ENCODE data around the gene EZH2.

EZH2 gene

GRCh38 chr7:148884049-148884298 is at the start of gene EZH2:
Gene EZH2 (minus strand): TSS chr7:148884291. CDS start chr7:148847298, 36,993 bp downstream.
- FAIRE-seq: no peak

- FAIRE-seq: no peak
Measured at GRCh38 chr7:148931470-148931869, 47.4 kb upstream of the EZH2 start.

GRCh38 chr7:148930335-148930734 is 46.2 kb upstream of the EZH2 start:
- FAIRE-seq: no peak

GRCh38 chr7:148929176-148929575 is 45.1 kb upstream of the EZH2 start:
- no peak for FAIRE-seq

GRCh38 chr7:148927123-148928045 is 43.3 kb upstream of the EZH2 start:
- FAIRE-seq: no peak

- no peak for FAIRE-seq
Measured at GRCh38 chr7:148925836-148926235, 41.7 kb upstream of the EZH2 start.

- FAIRE-seq: no peak
Measured at GRCh38 chr7:148924011-148924410, 39.9 kb upstream of the EZH2 start.

GRCh38 chr7:148921806-148922205 is 37.7 kb upstream of the EZH2 start:
- FAIRE-seq: no peak

- no peak for FAIRE-seq
Measured at GRCh38 chr7:148921189-148921588, 37.1 kb upstream of the EZH2 start.

GRCh38 chr7:148919859-148920258 is 35.8 kb upstream of the EZH2 start:
- no peak for FAIRE-seq

- no peak for FAIRE-seq
Measured at GRCh38 chr7:148918058-148918596, 34.0 kb upstream of the EZH2 start.

- no peak for FAIRE-seq
Measured at GRCh38 chr7:148916186-148916585, 32.1 kb upstream of the EZH2 start.

GRCh38 chr7:148915211-148915610 is 31.1 kb upstream of the EZH2 start:
- FAIRE-seq: no peak

- no peak for FAIRE-seq
Measured at GRCh38 chr7:148914208-148914777, 30.2 kb upstream of the EZH2 start.

- FAIRE-seq: no peak
Measured at GRCh38 chr7:148912758-148913541, 28.9 kb upstream of the EZH2 start.

GRCh38 chr7:148912151-148912550 is 28.1 kb upstream of the EZH2 start:
- FAIRE-seq: no peak

GRCh38 chr7:148911626-148912025 is 27.5 kb upstream of the EZH2 start:
- FAIRE-seq: no peak

GRCh38 chr7:148909568-148909967 is 25.5 kb upstream of the EZH2 start:
- no peak for FAIRE-seq

GRCh38 chr7:148906707-148907498 is 22.8 kb upstream of the EZH2 start:
- FAIRE-seq: no peak

- FAIRE-seq: no peak
Measured at GRCh38 chr7:148905093-148905666, 21.1 kb upstream of the EZH2 start.

GRCh38 chr7:148903504-148903903 is 19.4 kb upstream of the EZH2 start:
- FAIRE-seq: no peak

GRCh38 chr7:148901178-148901577 is 17.1 kb upstream of the EZH2 start:
- FAIRE-seq: no peak

Data from TTC549 (cell line).